HL-60 (cell line): ENCODE measurements around the gene MLLT10.

Experiments used
- CTCF ChIP-seq: IDR thresholded peaks from one replicate; pipeline ENCODE4 v1.5.1; 2011; ENCODE audit warnings: low read length, control low read depth, inconsistent platforms; ENCODE audit not compliant: insufficient read depth
- GABPA ChIP-seq: IDR thresholded peaks from 2 replicates; pipeline ENCODE4 v1.6.1; 2012; ENCODE audit warnings: low read depth
- POLR2AphosphoS5 ChIP-seq: IDR thresholded peaks from 2 replicates; pipeline ENCODE4 v1.6.1; 2012; ENCODE audit warnings: low read depth
- SPI1 ChIP-seq: IDR thresholded peaks from 2 replicates; pipeline ENCODE4 v1.6.1; 2012; ENCODE audit warnings: low read depth, mild to moderate bottlenecking, borderline replicate concordance
- TF ChIP-seq, protein P1 (sequence below): IDR thresholded peaks from 2 replicates; pipeline ENCODE4 v1.6.1; 2012; ENCODE audit warnings: low read depth; ENCODE audit not compliant: insufficient replicate concordance

GRCh38 chr10:21689881-21690280 is 155.8 kb downstream of the MLLT10 start:
- TF ChIP-seq POLR2AphosphoS5 (no peak), CTCF (no peak), GABPA (no peak), SPI1 (no peak)
- TF ChIP-seq, protein P1, sequence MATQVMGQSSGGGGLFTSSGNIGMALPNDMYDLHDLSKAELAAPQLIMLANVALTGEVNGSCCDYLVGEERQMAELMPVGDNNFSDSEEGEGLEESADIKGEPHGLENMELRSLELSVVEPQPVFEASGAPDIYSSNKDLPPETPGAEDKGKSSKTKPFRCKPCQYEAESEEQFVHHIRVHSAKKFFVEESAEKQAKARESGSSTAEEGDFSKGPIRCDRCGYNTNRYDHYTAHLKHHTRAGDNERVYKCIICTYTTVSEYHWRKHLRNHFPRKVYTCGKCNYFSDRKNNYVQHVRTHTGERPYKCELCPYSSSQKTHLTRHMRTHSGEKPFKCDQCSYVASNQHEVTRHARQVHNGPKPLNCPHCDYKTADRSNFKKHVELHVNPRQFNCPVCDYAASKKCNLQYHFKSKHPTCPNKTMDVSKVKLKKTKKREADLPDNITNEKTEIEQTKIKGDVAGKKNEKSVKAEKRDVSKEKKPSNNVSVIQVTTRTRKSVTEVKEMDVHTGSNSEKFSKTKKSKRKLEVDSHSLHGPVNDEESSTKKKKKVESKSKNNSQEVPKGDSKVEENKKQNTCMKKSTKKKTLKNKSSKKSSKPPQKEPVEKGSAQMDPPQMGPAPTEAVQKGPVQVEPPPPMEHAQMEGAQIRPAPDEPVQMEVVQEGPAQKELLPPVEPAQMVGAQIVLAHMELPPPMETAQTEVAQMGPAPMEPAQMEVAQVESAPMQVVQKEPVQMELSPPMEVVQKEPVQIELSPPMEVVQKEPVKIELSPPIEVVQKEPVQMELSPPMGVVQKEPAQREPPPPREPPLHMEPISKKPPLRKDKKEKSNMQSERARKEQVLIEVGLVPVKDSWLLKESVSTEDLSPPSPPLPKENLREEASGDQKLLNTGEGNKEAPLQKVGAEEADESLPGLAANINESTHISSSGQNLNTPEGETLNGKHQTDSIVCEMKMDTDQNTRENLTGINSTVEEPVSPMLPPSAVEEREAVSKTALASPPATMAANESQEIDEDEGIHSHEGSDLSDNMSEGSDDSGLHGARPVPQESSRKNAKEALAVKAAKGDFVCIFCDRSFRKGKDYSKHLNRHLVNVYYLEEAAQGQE, result no peak
